HG03280 (cell line): Measurements from ENCODE around the gene RAB15.

ENCODE experiments used
- ATAC-seq: cut with Tn5 transposase; IDR thresholded peaks from one replicate; pipeline ENCODE4 v1.9.1; 2021; ENCODE audit warnings: mild to moderate bottlenecking, moderate library complexity; ENCODE audit not compliant: unreplicated experiment

The RAB15 gene

GRCh38 chr14:64990939-64991338 is 18.8 kb upstream of the RAB15 start:
- no peak for ATAC-seq

GRCh38 chr14:64990296-64990695 is 18.2 kb upstream of the RAB15 start:
- ATAC-seq, result no peak

GRCh38 chr14:64987438-64987767 is 15.3 kb upstream of the RAB15 start:
- no peak for ATAC-seq

- ATAC-seq, result peak; percentile 91
These were observed 14.7 kb upstream of the RAB15 start, which contains the start of gene FNTB for GRCh38 chr14:64986648-64987437. Gene FNTB (plus strand): TSS chr14:64986895. CDS start chr14:64986954, 59 bp downstream.

GRCh38 chr14:64983439-64984310 is 11.5 kb upstream of the RAB15 start:
- ATAC-seq, result no peak

- no peak for ATAC-seq
These were observed 7.4 kb upstream of the RAB15 start for GRCh38 chr14:64979336-64980074.

- no peak for ATAC-seq
These were observed 2.4 kb upstream of the RAB15 start for GRCh38 chr14:64974563-64974962.

GRCh38 chr14:64973826-64974225 is 1.7 kb upstream of the RAB15 start:
- ATAC-seq, result no peak

GRCh38 chr14:64973026-64973442 is 898 bp upstream of the RAB15 start:
- no peak for ATAC-seq

- ATAC-seq, result no peak
These were observed 619 bp downstream of the RAB15 start for GRCh38 chr14:64971491-64971942.

- no peak for ATAC-seq
These were observed 1.2 kb downstream of the RAB15 start for GRCh38 chr14:64970776-64971477.

- no peak for ATAC-seq
These were observed 2.1 kb downstream of the RAB15 start for GRCh38 chr14:64970041-64970440.

- ATAC-seq, result no peak
These were observed 3.5 kb downstream of the RAB15 start for GRCh38 chr14:64968651-64969050.

- no peak for ATAC-seq
These were observed 4.0 kb downstream of the RAB15 start for GRCh38 chr14:64968167-64968566.

GRCh38 chr14:64966976-64967375 is 5.2 kb downstream of the RAB15 start:
- no peak for ATAC-seq

GRCh38 chr14:64965356-64966000 is 6.7 kb downstream of the RAB15 start:
- no peak for ATAC-seq

GRCh38 chr14:64963611-64964010 is 8.5 kb downstream of the RAB15 start:
- ATAC-seq, result no peak

GRCh38 chr14:64960762-64961276 is 11.3 kb downstream of the RAB15 start:
- no peak for ATAC-seq

GRCh38 chr14:64958743-64959142 is 13.4 kb downstream of the RAB15 start:
- no peak for ATAC-seq

- no peak for ATAC-seq
These were observed 13.9 kb downstream of the RAB15 start for GRCh38 chr14:64958201-64958600.
